MV-4-11 (cell line): Measurements from ENCODE around the gene MEN1.
A peak's percentile ranks its signal among the peaks of the same experiment; 100 is the strongest.

Experiments used
- DNase-seq: peaks from one replicate; lab custom pipeline; 2025; lab: John Stamatoyannopoulos, UW

Gene MEN1

GRCh38 chr11:64784813-64785581, 25.4 kb downstream of the MEN1 start:
- no peak for DNase-seq

GRCh38 chr11:64778473-64779298, 31.7 kb downstream of the MEN1 start, which contains the start of gene SF1:
TSS of gene SF1 (minus strand) at chr11:64778542. CDS start at chr11:64778392, 150 bp downstream.
- peak; percentile 100 for DNase-seq

GRCh38 chr11:64778223-64778472, 32.2 kb downstream of the MEN1 start:
- no peak for DNase-seq

GRCh38 chr11:64777449-64778222, 32.7 kb downstream of the MEN1 start:
- DNase-seq: peak; percentile 70

GRCh38 chr11:64776875-64777274, 33.5 kb downstream of the MEN1 start:
- DNase-seq: no peak

GRCh38 chr11:64776425-64776824, 33.9 kb downstream of the MEN1 start:
- no peak for DNase-seq

GRCh38 chr11:64774144-64774543, 36.2 kb downstream of the MEN1 start:
- no peak for DNase-seq

- peak; percentile 43 for DNase-seq
Measured at GRCh38 chr11:64772303-64773018, 37.9 kb downstream of the MEN1 start.

- DNase-seq: peak; percentile 86
Measured at GRCh38 chr11:64771861-64772260, 38.5 kb downstream of the MEN1 start.

- no peak for DNase-seq
Measured at GRCh38 chr11:64770120-64770519, 40.2 kb downstream of the MEN1 start.

- no peak for DNase-seq
Measured at GRCh38 chr11:64769283-64769682, 41.1 kb downstream of the MEN1 start.

GRCh38 chr11:64768300-64768694, 42.1 kb downstream of the MEN1 start:
- DNase-seq: no peak

GRCh38 chr11:64767344-64768299, 42.7 kb downstream of the MEN1 start:
- DNase-seq: peak; percentile 57

- DNase-seq: no peak
Measured at GRCh38 chr11:64766881-64767280, 43.5 kb downstream of the MEN1 start.

GRCh38 chr11:64765851-64766665, 44.3 kb downstream of the MEN1 start:
- DNase-seq: no peak

GRCh38 chr11:64765291-64765850, 45.0 kb downstream of the MEN1 start:
- DNase-seq: no peak

GRCh38 chr11:64764753-64765152, 45.6 kb downstream of the MEN1 start:
- no peak for DNase-seq

- peak; percentile 16 for DNase-seq
Measured at GRCh38 chr11:64764040-64764611, 46.2 kb downstream of the MEN1 start.

- no peak for DNase-seq
Measured at GRCh38 chr11:64763526-64764039, 46.8 kb downstream of the MEN1 start.
